GM21529 (cell line): ENCODE data around the gene LCTL.

Experiments used
- ATAC-seq: cut with Tn5 transposase; IDR thresholded peaks from one replicate; pipeline ENCODE4 v1.9.1; 2021; ENCODE audit not compliant: unreplicated experiment

LCTL gene

DNA sequence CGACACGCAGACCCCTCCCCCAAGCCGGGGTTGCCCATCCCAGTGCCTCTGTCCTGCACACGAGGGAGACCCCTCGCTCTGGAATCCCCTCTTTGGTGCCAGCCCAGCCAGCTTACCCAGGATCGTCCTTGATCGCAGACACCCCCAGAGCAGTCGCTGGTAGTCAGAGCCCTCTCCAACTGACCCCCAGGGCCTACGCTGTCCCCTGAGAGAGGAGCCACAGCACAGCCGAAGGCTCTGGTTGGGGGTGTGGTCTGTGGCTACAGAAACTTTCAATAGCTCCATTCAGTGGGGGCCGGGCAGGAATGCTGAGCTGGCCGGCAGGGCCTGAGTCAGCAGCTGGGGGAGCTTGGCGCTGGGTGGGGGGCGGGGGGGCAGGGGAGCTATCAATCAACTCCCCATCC lies at the start of gene LCTL:
LCTL (minus strand) TSS at position 258 of the 404 bp plus-strand sequence. CDS start 633 bp downstream, outside the sequence.
- no peak for ATAC-seq

DNA sequence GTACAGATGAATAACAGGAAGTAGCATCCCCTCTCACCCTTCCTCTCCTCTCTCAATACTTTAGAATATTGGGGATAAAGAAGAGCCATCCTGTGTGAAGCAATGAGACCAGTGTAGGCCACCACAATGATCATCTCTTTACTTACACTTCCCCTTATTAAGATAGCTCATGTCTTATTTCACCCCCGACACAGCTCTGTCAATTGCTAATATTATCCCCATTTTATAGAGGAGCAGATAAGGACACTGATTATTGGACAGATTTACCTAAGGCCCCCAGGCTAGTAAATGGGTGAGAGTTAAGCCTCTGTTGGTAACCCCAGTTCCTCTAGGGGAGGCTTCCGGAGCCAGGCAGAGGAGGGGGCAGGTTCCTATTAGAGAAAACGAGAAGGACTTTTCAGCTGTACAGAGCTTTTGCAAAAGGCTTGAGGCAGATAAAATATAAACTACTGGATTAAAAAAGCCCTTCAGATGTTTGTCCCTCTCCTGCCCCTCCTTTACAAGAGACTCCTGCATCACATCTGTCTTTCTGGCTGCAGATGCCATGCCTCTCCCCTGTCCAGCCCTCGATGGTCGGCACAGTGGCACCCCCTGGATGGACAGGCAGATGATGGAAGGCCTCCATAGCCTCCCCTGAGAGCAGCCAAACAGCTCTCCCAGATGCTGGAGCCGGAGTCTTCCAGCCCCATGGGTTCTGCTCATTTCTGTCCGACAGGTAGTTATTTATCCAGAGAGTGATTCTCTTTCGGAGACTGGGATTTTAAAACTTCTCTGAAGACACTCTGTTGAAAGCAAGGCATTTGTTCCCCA lies 49.4 kb upstream of the LCTL start:
- no peak for ATAC-seq

DNA sequence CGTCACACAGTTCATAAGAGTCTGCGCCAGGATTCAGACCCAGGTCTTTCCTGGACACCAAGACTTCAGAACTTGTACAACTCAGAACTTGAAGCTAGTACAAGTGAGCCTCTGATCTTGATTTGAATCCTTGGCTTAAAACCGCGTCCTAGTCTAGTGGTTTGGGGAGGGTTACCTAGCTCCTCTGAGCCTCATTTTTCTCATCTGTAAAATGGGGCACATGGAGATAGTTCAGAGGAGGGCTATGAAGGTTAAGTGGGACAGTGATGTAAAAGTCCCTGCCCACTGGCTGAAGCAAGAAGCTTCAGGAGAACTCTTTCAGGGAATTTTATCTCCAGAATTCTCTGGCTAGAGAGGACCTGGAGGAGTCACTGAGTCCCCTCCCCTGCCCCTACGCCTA lies 48.7 kb upstream of the LCTL start:
- no peak for ATAC-seq

GRCh38 chr15:66613743-66614142 lies 47.9 kb upstream of the LCTL start:
- no peak for ATAC-seq

GRCh38 chr15:66611257-66612053 lies 45.7 kb upstream of the LCTL start:
- ATAC-seq = no peak

DNA sequence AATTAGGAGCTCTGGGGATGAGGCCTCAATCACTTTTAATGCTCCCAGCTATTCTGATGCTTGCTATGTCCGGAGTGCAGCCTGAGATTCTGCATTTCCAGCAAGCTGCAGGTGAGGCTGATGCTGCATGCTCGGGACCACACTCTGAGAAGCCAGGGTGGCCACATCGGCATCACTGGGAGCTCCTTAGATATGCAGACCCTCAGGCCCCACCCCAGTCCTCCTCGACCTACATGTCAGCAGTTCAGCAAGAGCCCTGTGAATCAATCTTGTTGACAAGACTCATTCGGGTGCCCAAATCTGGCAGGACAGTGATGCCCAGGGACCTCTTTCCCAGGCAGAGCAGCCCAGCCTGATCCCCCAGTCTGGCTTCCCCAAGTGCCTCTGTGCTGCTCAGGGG lies 44.1 kb upstream of the LCTL start:
- ATAC-seq = no peak

DNA sequence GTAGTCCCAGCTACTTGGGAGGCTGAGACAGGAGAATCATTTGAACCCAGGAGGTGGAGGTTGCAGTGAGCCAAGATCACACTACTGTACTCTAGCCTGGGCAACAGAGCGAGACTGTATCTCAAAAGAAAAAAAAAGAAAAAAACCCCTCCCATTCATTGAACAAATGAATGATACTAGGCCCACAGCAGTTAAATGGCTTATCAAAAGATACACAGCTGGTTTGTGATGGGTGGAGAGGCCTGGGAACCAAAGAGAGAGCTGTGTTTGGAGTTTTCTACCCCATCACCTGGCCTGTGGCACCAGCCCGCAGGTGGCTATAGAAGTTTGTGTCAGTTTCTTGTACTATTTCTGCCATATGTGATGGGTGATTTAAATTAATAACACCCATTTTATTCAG lies 43.1 kb upstream of the LCTL start:
- ATAC-seq = no peak

GRCh38 chr15:66608159-66608558 lies 42.4 kb upstream of the LCTL start:
- no peak for ATAC-seq

GRCh38 chr15:66603301-66604179 lies 37.7 kb upstream of the LCTL start:
- ATAC-seq = no peak

DNA sequence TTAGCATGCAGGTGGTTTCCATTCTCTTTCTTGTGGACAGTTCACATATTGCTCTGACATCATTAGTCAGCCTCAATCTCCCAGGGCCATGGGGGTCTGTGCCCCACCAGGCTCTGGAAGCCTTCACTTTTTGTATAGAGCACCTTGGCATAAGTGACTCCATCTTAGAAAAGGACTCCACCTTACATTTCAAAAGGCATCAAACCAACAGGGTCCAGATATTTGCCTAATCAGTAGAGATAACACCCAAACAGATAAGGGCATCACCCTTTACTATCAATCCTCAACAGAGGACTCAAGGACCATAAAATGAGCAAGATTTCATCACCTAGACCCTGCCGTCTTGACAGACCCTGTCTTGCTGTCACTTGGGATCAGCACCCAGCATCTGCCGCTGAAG lies 35.7 kb upstream of the LCTL start:
- no peak for ATAC-seq

DNA sequence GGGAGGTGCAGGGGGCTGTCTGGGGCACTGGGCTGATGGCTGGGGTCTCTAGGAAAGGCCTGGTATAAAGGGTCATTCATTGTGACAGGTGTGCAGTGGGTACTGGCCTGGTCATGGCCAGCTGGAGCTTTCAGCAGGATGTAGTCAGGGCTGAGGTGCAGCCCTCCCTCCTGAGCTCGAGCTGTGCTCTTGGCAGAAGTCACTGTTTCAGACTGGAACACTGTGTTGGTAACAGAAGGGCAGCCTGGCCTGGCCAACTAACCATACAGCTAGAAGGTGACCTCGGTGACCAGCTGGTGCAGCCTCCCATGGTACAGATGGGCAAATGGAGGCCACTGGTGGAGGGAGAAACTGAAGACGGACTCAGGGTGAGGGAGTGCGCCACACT lies 34.4 kb upstream of the LCTL start:
- no peak for ATAC-seq

- ATAC-seq = no peak
Observed at GRCh38 chr15:66599536-66600239, 33.9 kb upstream of the LCTL start.

DNA sequence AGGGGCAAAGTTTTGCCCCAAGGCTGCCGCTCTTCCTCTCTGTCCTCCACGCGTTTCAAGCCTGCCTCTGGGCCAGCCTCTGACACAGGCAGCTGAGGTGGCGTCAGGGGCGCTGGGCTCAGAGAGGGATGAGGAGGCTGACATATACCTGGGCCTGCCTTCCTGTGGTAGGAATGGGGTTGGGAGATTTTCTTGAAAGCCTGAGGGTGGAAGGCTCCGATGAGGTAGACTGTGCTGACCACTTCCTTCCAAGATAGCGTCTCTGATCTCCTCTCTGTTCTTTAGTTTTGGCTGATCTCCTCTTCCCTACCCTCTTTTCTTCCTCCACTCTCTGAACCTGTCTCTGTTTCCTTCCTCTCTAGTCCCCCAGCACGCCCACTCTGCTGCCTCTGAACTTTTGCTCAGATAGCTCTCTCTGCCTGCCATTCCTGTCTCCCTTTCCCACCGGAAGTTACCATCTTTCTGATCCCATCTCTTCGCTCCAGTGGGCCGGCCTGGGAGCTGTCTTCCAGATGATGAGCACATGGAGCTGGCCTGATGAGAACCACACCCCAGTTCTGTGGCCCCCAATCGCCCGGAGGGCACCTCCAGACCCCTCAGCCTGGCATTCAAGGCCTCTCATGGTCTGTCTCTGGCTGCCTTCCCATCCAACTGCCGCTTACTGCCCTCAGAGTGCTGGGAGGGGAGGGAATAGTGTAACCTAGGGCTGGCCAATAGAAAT lies 32.5 kb upstream of the LCTL start:
- no peak for ATAC-seq

- ATAC-seq = no peak
Observed at GRCh38 chr15:66595931-66596545, 30.2 kb upstream of the LCTL start.

DNA sequence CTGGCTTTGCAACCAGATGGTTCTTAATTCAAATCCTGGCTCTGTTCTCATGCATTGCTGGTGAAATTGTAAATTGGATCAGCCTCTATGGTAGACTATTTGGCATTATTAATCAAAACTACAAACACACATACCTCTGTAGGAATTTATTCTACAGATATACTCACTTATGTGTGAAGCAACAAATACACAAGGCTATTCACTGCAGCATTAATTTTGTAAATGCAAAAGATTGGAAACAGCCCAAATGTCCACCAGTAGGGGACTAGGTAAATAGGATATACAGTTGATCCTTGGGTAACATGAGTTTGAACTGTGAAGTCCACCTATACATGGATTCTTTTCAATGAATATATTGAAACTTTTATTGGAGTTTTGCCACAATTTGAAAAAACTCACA lies 29.5 kb upstream of the LCTL start:
- ATAC-seq = no peak

DNA sequence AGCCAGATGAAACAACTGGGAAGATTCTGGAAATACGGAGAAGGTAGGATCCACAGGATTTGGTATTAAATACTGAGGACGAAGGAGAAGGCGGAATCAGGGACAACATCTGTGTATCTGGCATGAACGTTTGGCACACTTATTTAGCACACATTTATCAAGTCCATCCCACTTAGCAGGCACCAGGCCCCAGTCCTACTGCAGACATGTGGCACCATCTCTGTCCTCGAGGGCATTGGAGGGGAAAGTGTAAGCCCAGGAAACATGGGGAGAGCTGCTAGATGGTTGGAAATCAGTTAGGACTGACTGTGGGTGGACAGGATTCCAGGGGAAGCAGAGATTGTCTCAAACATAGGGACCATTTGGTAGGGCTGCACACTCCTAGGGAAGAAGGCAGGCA lies 29.0 kb upstream of the LCTL start:
- ATAC-seq = no peak

GRCh38 chr15:66594344-66594743 lies 28.5 kb upstream of the LCTL start:
- ATAC-seq = no peak

DNA sequence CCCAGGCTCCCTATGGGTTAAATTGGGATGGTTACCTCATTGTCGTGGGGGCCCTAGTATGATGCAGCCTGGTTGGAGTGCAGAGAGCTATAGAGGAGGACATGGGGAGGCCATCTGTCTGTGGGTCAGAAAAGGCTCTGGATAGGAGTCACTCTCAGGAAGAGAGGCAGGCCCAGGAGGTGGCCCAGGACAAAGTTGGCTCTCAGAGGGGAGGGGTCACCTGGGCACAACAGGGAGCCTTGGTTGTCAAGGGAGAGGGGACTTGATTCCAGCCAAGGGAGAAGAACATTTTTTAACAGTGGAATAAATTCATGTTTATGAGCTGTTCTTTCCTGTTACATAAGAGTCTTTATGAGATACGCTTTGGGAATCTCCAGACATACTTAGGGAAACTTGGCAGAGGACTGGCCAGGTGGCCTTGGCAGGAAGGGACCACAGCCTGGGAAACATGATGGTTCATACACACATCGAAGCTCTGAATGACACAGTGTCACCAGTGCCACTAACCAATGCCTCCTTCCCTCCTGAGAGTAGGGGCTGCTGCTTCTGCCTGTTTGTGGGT lies 27.5 kb upstream of the LCTL start:
- no peak for ATAC-seq

DNA sequence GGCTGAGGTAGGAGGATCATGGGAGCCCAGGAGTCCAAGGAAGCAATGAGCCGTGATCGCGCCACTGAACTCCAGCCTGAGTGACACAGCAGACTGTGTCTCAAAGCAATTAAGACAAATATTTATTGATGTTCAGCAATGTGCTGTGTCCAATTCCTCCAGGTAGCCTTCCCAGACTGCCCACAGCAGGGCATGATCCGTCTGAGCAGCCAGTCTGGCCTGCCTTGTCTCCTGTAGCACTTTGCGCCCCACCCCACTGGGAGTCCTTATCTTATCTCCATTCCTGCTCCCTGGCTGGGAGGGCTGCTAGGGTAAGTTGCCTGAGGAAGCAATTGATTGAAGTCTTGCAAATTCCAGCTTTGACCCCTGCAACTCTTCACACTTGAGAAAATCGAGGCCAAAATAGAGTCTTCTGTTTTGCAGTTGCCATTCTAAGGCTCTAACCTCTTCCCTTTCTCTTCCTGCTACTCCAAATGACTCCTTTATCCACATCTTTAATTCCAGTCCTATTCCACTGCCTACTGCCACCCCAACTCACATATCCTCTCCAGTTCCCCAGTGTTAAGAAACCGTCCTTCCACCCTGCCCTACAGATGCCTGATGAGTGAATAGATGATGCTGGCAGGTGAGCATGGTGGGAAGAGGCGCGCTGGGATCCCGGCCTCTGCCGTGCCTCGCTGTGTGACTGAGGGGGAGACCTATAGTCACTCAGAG lies 26.9 kb upstream of the LCTL start:
- ATAC-seq = no peak
